ENCODE measurements around the gene PIGC. TPM values are rescaled to one million over a fixed set of nuclear protein-coding genes. Genes with fewer than 3 reads are reported as not detected.

Gene PIGC
- total and polyA plus RNA-seq, 5 donors from 2014 or later = 22.6 to 132 (median 124) TPM

- H3K36me3 Mint-ChIP-seq = no peaks in the 10 kb centered on the region
- peak overlapping the region in 1 of 3 donors; percentile 74 for H3K27ac Mint-ChIP-seq
- ATAC-seq (ENCODE audit: low read depth in 2 of 2) (no peak), DNase-seq (no peak)
- no peaks in the 10 kb centered on the region for H3K9me3 Mint-ChIP-seq
- no peaks in the 10 kb centered on the region for H3K27me3 Mint-ChIP-seq
- no peak overlapping the region for H3K4me3 ChIP-seq (ENCODE audit: low read depth, low read length)
- no peak overlapping the region for H3K4me3 Mint-ChIP-seq
- H3K27ac ChIP-seq (ENCODE audit: insufficient read depth, low read length, poor library complexity, severe bottlenecking) = peak overlapping the region; percentile 49
- H3K4me1 Mint-ChIP-seq = peaks cover 32 to 84% (median 62%) of the 10 kb centered on the region in 4 donors
- no peaks in the 10 kb centered on the region for H3K27me3 ChIP-seq (ENCODE audit: control insufficient read depth, insufficient read depth, low read length)
- no peaks in the 10 kb centered on the region for H3K36me3 ChIP-seq (ENCODE audit: control insufficient read depth, insufficient read depth, low read length)
- H3K9me3 ChIP-seq (ENCODE audit: control insufficient read depth in 2 of 2, low read length in 2 of 2) = no peaks in the 10 kb centered on the region
- peaks cover 32% of the 10 kb centered on the region for H3K4me1 ChIP-seq (ENCODE audit: control insufficient read depth, insufficient read depth, low read length, poor library complexity, severe bottlenecking)
Measured at GRCh38 chr1:172397633-172398032, 46.2 kb downstream of the PIGC start.

- peak overlapping the region in 1 of 3 donors; percentile 74 for H3K27ac Mint-ChIP-seq
- no peaks in the 10 kb centered on the region for H3K9me3 Mint-ChIP-seq
- no peaks in the 10 kb centered on the region for H3K36me3 ChIP-seq (ENCODE audit: control insufficient read depth, insufficient read depth, low read length)
- DNase-seq (peak in 1 of 3 donors; percentile 46), ATAC-seq (ENCODE audit: low read depth in 2 of 2) (peak in 1 of 2 donors; percentile 26)
- H3K36me3 Mint-ChIP-seq = no peaks in the 10 kb centered on the region
- no peak overlapping the region for H3K4me3 ChIP-seq (ENCODE audit: low read depth, low read length)
- no peak overlapping the region for H3K27ac ChIP-seq (ENCODE audit: insufficient read depth, low read length, poor library complexity, severe bottlenecking)
- H3K4me1 Mint-ChIP-seq = peaks cover 32 to 88% (median 64%) of the 10 kb centered on the region in 4 donors
- no peak overlapping the region for H3K4me3 Mint-ChIP-seq
- H3K27me3 Mint-ChIP-seq = no peaks in the 10 kb centered on the region
- no peaks in the 10 kb centered on the region for H3K9me3 ChIP-seq (ENCODE audit: control insufficient read depth in 2 of 2, low read length in 2 of 2)
- peaks cover 32% of the 10 kb centered on the region for H3K4me1 ChIP-seq (ENCODE audit: control insufficient read depth, insufficient read depth, low read length, poor library complexity, severe bottlenecking)
- no peaks in the 10 kb centered on the region for H3K27me3 ChIP-seq (ENCODE audit: control insufficient read depth, insufficient read depth, low read length)
Measured at GRCh38 chr1:172397221-172397620, 46.6 kb downstream of the PIGC start.

- no peak for DNase-seq
- H3K4me3 ChIP-seq (ENCODE audit: low read depth, low read length) = no peak overlapping the region
- H3K36me3 ChIP-seq (ENCODE audit: control insufficient read depth, insufficient read depth, low read length) = no peaks in the 10 kb centered on the region
- H3K9me3 ChIP-seq (ENCODE audit: control insufficient read depth in 2 of 2, low read length in 2 of 2) = no peaks in the 10 kb centered on the region
- peaks cover 6% of the 10 kb centered on the region for H3K36me3 Mint-ChIP-seq
- no peaks in the 10 kb centered on the region for H3K27me3 ChIP-seq (ENCODE audit: control insufficient read depth, insufficient read depth, low read length)
- H3K27ac ChIP-seq (ENCODE audit: insufficient read depth, low read length, poor library complexity, severe bottlenecking) = no peak overlapping the region
- H3K4me3 Mint-ChIP-seq = peak overlapping the region in 1 of 4 donors; percentile 85
- ATAC-seq (ENCODE audit: low read depth in 2 of 2) = no peak
- H3K4me1 Mint-ChIP-seq = peaks cover 32 to 91% (median 70%) of the 10 kb centered on the region in 4 donors
- peaks cover 6% of the 10 kb centered on the region for H3K27me3 Mint-ChIP-seq
- no peaks in the 10 kb centered on the region for H3K9me3 Mint-ChIP-seq
- H3K4me1 ChIP-seq (ENCODE audit: control insufficient read depth, insufficient read depth, low read length, poor library complexity, severe bottlenecking) = peaks cover 36% of the 10 kb centered on the region
- H3K27ac Mint-ChIP-seq = peak overlapping the region; percentile 87 to 95 (median 95)
Measured at GRCh38 chr1:172395576-172395975, 48.3 kb downstream of the PIGC start.

- DNase-seq (peak in 1 of 3 donors; percentile 62), ATAC-seq (ENCODE audit: low read depth in 2 of 2) (peak; percentile 25 to 40)
- Mint-ChIP-seq H3K27me3 (peaks cover 6% of the 10 kb centered on the region), H3K4me3 (peak overlapping the region; percentile 58 to 85 (median 78)), H3K27ac (peak overlapping the region; percentile 87 to 95 (median 95)), H3K4me1 (peaks cover 32 to 90% (median 68%) of the 10 kb centered on the region in 4 donors), H3K9me3 (no peaks in the 10 kb centered on the region), H3K36me3 (peaks cover 8% of the 10 kb centered on the region)
- H3K4me3 ChIP-seq (ENCODE audit: low read depth, low read length) = peak overlapping the region; percentile 81
- no peaks in the 10 kb centered on the region for H3K27me3 ChIP-seq (ENCODE audit: control insufficient read depth, insufficient read depth, low read length)
- peak overlapping the region; percentile 74 for H3K27ac ChIP-seq (ENCODE audit: insufficient read depth, low read length, poor library complexity, severe bottlenecking)
- H3K4me1 ChIP-seq (ENCODE audit: control insufficient read depth, insufficient read depth, low read length, poor library complexity, severe bottlenecking) = peaks cover 32% of the 10 kb centered on the region
- no peaks in the 10 kb centered on the region for H3K36me3 ChIP-seq (ENCODE audit: control insufficient read depth, insufficient read depth, low read length)
- no peaks in the 10 kb centered on the region for H3K9me3 ChIP-seq (ENCODE audit: control insufficient read depth in 2 of 2, low read length in 2 of 2)
Measured at GRCh38 chr1:172394811-172395210, 49.1 kb downstream of the PIGC start.

- Mint-ChIP-seq H3K27ac (peak overlapping the region; percentile 87 to 95 (median 95)), H3K4me1 (peaks cover 27 to 84% (median 64%) of the 10 kb centered on the region in 4 donors), H3K9me3 (no peaks in the 10 kb centered on the region), H3K4me3 (peak overlapping the region; percentile 45 to 79 (median 67)), H3K27me3 (peaks cover 6% of the 10 kb centered on the region), H3K36me3 (peaks cover 8% of the 10 kb centered on the region)
- Histone ChIP-seq H3K27ac (ENCODE audit: insufficient read depth, low read length, poor library complexity, severe bottlenecking) (peak overlapping the region; percentile 74), H3K9me3 (ENCODE audit: control insufficient read depth in 2 of 2, low read length in 2 of 2) (no peaks in the 10 kb centered on the region), H3K4me3 (ENCODE audit: low read depth, low read length) (peak overlapping the region; percentile 81), H3K36me3 (ENCODE audit: control insufficient read depth, insufficient read depth, low read length) (no peaks in the 10 kb centered on the region), H3K27me3 (ENCODE audit: control insufficient read depth, insufficient read depth, low read length) (no peaks in the 10 kb centered on the region), H3K4me1 (ENCODE audit: control insufficient read depth, insufficient read depth, low read length, poor library complexity, severe bottlenecking) (peaks cover 30% of the 10 kb centered on the region)
- DNase-seq = peak; percentile 13 to 96 (median 75)
- ATAC-seq (ENCODE audit: low read depth in 2 of 2) = peak; percentile 91 to 94
Measured at GRCh38 chr1:172394141-172394751, 49.6 kb downstream of the PIGC start.

GRCh38 chr1:172393354-172393753 lies 50.5 kb downstream of the PIGC start:
- Histone ChIP-seq H3K27ac (ENCODE audit: insufficient read depth, low read length, poor library complexity, severe bottlenecking) (peak overlapping the region; percentile 48), H3K4me1 (ENCODE audit: control insufficient read depth, insufficient read depth, low read length, poor library complexity, severe bottlenecking) (peaks cover 26% of the 10 kb centered on the region), H3K9me3 (ENCODE audit: control insufficient read depth in 2 of 2, low read length in 2 of 2) (no peaks in the 10 kb centered on the region), H3K4me3 (ENCODE audit: low read depth, low read length) (peak overlapping the region; percentile 4), H3K36me3 (ENCODE audit: control insufficient read depth, insufficient read depth, low read length) (no peaks in the 10 kb centered on the region), H3K27me3 (ENCODE audit: control insufficient read depth, insufficient read depth, low read length) (no peaks in the 10 kb centered on the region)
- Mint-ChIP-seq H3K27ac (peak overlapping the region; percentile 9 to 95 (median 73)), H3K4me1 (peaks cover 18 to 75% (median 55%) of the 10 kb centered on the region in 4 donors), H3K9me3 (no peaks in the 10 kb centered on the region), H3K4me3 (peak overlapping the region in 2 of 4 donors; percentile 21 to 76), H3K36me3 (peaks cover 11% of the 10 kb centered on the region), H3K27me3 (peaks cover 6% of the 10 kb centered on the region)
- no peak for DNase-seq
- ATAC-seq (ENCODE audit: low read depth in 2 of 2) = no peak

- Histone ChIP-seq H3K36me3 (ENCODE audit: control insufficient read depth, insufficient read depth, low read length) (no peaks in the 10 kb centered on the region), H3K9me3 (ENCODE audit: control insufficient read depth in 2 of 2, low read length in 2 of 2) (no peaks in the 10 kb centered on the region), H3K27ac (ENCODE audit: insufficient read depth, low read length, poor library complexity, severe bottlenecking) (no peak overlapping the region), H3K27me3 (ENCODE audit: control insufficient read depth, insufficient read depth, low read length) (no peaks in the 10 kb centered on the region), H3K4me3 (ENCODE audit: low read depth, low read length) (no peak overlapping the region), H3K4me1 (ENCODE audit: control insufficient read depth, insufficient read depth, low read length, poor library complexity, severe bottlenecking) (peaks cover 21% of the 10 kb centered on the region)
- Mint-ChIP-seq H3K9me3 (no peaks in the 10 kb centered on the region), H3K36me3 (peaks cover 11% of the 10 kb centered on the region), H3K27me3 (peaks cover 6% of the 10 kb centered on the region), H3K4me1 (peaks cover 14 to 63% (median 42%) of the 10 kb centered on the region in 4 donors), H3K27ac (peak overlapping the region in 1 of 3 donors; percentile 48), H3K4me3 (no peak overlapping the region)
- DNase-seq (no peak), ATAC-seq (ENCODE audit: low read depth in 2 of 2) (no peak)
Measured at GRCh38 chr1:172391976-172392375, 51.9 kb downstream of the PIGC start.

All from CD4-positive, CD25-positive, alpha-beta regulatory T cell (primary cell).